Lower leg skin (tissue), 3 donors: Measurements from ENCODE around the gene RNF113B.

Source experiments
- CTCF ChIP-seq, 3 donors: fragments of 450-650 bp; IDR thresholded peaks; one replicate each; pipeline ENCODE4 v1.5.1; 2016; ENCODE audit warnings: antibody characterized with exemption in 3 of 3, mild to moderate bottlenecking in 3 of 3, moderate library complexity in 2 of 3
- POLR2A ChIP-seq, 2 donors: fragments of 450-650 bp; IDR thresholded peaks; one replicate each; pipeline ENCODE4 v1.6.1; 2016 to 2017; ENCODE audit warnings: antibody characterized with exemption in 2 of 2, mild to moderate bottlenecking in 1 of 2, moderate library complexity in 1 of 2

- no peak for TF ChIP-seq CTCF (IDR thresholded peaks at IDR 0.05)
- no peak for TF ChIP-seq POLR2A (IDR thresholded peaks at IDR 0.05)
Measured at GRCh38 chr13:98190889-98191444, 13.9 kb upstream of the RNF113B start.
